Measurements from ENCODE around the gene ITGA11.
"Not testable (repeated sequence)": the region's sequence is repeated elsewhere in the genome, so short reads cannot be mapped to it uniquely, and the experiment has no call there.

The ITGA11 gene

DNA sequence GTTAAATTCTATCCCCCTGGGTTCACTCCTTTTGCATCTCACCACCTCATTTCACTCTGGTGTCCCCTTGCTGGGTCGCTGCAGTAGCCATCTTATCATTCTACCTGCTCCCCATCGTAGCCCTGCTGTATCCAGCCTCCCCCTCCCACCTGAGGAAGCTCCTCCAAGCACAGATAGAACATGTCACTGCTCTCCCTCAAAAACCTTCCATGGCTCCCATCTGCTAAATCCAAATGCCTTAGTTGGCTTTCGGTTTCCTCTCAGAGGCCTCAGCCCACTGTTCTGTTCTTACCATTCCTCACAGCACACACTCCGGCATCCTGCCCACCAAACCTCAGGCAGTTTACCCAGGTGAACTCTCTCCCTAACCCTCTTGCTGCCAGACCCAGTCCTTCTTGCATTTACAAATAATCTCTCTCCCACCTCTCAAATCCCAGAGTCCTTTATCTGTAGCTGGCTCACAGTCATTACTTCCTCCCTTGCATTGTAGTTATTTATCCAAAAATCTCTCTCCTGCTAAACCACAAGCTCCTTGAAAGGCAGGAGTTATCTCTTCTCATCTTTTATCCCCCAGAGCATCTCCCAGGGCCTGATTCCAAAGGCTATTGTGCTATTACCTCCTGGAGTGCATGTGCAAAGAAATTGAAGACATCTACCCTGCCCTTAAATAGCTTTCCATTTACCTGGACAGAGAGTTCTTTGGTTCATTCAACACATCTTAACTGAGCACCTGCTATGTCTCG, 9.4 kb downstream of the ITGA11 start:
- DNase-seq: not testable (repeated sequence)

DNA sequence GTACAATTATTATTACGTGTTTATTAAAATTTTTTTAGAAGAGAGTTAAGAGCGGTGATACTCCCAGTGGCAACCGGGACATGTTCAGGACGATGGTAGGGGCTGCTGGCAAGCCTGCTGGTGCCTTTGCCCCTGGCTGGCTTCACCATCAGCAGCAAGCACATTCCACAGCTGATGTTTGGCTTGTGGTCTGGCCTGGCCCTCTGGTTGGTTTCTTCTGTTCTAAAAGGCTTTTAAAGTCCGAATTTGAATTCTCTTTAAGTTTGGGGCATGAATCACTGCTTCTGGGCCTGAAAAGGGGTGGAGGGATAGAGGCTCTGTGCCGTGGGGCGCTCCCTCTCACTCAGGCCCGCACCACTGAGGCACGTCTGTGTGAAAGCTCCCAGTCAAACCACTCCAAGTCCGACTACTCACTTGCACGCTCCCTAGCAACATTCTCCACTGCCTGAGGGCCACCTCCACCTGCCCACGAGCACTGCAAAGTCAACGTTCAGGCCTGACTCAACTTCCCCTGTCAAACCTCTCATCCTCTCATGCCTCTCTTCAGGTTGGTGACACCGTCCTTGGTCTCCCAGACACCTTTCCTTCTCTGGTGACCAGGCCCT, 10.1 kb downstream of the ITGA11 start:
- DNase-seq: no peak

DNA sequence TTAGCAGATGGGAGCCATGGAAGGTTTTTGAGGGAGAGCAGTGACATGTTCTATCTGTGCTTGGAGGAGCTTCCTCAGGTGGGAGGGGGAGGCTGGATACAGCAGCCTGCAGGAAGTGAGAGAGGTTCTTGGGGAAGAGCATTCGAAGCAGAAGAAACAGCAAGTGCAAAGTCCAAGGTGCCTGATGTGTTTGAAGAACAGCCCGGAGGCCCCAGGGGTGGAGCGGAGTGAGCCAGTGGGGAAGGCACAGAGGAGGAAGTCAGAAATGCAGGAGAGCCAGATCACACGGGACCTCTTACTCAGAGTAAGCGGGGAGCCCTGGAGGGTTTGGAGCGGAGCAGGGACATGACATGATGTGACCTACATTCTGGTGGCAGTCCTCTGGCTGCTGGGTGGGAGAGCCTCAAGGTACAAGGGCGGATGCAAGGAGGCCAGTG, 10.8 kb downstream of the ITGA11 start:
- DNase-seq: no peak

DNA sequence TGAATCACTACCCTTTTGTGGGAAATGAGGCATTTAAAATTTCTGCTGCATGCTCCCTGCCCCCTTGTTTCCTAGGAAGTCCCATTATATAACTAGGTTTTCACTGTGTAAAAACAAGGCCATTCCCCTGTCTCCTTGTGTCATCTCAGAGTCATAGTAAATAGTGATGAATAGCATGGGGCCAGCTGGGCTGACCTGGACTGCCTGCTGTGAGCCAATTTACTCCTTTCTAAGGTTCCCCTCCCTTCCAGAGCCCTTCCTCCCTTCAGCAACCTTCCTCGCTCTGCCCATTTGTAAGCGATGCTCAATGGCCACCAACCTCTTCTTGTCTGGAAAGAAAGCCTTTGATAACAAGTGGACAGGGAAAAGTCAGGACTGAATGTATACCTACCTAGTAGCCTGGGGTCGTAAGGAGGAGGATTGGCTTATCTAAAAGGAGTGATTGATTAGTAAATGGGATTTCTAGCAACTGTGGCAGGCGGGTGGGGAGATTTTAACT, 11.7 kb downstream of the ITGA11 start:
- DNase-seq: peak; percentile 82

DNA sequence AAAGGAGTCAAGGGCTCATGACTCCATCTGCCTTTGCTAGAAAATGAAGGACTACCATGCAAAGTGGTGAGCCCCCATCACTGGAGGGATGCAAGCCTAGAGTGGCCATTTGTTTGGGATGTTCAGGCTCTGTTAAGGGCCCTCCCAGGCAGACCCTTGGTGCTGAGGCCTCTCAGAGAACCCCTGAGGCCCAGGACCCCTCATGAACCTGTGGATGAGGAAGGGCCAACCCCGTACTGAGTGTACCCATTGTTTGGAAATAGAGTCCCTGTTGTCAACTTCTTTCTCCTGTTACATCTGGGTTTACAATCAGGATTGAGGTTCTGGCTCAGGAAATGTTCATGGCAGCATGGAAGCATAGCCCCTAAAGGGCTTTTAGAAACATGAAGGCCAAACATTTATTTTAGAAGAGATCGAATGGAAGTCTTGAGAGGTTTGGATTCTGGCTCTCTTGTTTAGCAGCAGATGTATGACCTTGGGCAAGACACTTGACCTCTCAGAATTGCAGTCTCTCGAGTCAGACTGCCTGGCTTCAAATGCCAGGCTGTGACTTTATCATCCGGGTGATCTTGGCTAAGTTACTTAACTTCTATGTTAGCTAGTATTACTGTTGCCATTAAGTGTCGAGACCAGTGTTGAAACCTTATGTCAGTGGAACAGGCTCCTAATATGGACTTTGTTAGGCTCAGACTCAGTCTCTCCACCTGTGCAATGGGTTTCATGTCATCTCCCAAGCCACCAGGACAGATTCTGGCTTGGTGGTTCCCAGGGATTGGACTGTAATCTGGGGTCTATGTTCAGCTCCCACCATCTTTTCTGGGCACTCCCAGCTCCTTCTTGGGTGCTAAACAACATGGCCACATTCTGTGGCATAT, 12.4 kb downstream of the ITGA11 start:
- no peak for DNase-seq

DNA sequence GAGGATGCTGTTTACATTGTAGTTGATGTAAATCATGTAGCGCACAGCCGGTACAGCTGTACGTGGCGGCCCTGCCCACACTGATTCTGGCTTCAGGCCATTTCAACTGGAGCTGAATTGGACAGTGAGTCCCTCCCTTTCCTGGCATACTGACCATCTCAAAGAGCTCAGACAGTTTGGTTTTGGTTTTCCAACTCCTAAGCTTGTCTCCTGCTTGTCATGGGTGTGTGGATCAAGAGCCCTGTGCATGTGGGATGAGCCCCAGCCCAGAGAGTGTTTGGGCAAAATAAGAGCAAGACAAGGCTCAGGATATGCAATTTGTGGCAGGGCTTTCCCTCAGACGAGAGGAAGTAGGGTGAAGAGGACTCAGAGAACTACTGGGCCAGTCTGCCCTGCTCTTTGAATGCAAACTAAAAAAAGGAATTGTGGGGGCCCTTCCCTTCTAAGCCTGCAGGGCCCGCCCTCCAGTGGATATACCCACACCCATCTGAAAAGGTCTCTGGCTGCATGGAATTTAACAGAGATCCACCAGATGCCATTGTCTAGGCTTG, 13.3 kb downstream of the ITGA11 start:
- DNase-seq: peak; percentile 39

- peak; percentile 6 for DNase-seq
These were observed 14.1 kb downstream of the ITGA11 start for GRCh38 chr15:68417897-68418296.

- DNase-seq: no peak
These were observed 14.9 kb downstream of the ITGA11 start for GRCh38 chr15:68417051-68417450.

GRCh38 chr15:68416158-68416535, 15.8 kb downstream of the ITGA11 start:
- DNase-seq: no peak

DNA sequence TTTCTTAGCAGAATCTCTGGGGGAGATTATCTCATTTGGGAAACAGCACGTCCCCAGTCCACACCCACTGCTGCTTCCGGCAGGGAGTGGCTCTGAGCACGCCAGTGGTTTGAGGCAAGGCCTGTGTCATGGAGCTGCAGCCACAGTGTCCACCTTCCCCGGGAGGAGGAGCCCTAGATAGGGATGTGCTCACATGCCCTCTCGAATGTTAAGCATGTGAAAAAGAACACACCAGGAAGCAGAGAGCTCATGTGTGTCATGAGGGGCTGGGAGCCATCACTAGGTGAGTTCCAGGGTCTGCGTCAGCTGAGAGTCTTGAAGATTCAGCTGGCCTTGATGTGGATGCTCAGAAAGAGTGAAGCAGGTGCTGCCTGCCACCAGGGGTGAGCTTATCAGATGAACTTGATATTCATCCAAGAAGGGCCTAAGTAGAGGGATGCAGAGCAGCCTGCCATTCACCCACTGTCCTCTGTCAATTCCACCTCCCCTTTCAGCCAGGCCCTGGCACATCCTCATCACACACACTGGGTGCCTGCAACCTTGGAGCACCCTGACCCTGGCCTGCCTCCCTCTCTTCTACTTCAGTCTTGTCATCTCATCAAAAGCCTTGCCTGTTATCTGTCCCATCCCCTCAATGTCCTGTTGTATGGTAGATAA, 16.3 kb downstream of the ITGA11 start:
- DNase-seq: no peak

DNA sequence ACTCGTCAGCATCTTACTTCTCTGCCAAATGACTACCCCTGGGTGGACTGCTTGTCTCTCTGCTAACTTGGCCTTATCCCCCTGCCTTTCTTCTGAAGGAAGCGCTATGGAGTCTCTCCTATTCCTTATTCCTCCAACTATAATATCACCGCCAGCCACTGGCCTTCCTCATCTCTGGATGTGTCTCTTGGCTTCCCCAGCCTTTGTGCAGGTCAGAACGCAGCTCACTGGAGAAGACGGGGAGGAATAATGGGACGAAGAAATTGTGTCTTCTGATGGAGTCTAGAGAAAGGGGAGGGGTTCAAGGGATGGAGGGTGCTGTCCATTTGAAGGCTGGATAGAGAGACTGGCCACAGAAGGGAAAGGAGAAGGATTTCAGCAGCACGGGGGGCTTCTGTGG, 16.9 kb downstream of the ITGA11 start:
- DNase-seq: no peak

GRCh38 chr15:68414591-68414990, 17.4 kb downstream of the ITGA11 start:
- DNase-seq: no peak

DNA sequence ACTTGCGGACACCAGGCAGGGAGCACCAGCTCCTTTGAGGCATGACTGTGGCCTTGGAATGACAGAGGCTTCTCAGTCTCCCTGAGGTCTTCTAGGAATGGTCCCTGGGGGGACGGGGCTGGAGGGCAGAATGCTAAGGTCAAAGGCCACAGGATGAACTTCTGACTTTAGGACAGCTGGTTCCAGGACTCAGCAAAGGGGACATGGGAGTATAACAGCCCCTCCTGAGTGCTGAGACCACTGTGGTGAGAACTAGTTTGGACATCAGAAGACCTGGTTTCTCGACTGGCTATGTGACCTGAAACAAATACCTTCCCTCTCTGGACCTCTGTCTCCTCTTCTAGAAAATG, 17.8 kb downstream of the ITGA11 start:
- no peak for DNase-seq

- no peak for DNase-seq
These were observed 18.4 kb downstream of the ITGA11 start for GRCh38 chr15:68413363-68414205.

GRCh38 chr15:68412218-68412617, 19.7 kb downstream of the ITGA11 start:
- no peak for DNase-seq

DNA sequence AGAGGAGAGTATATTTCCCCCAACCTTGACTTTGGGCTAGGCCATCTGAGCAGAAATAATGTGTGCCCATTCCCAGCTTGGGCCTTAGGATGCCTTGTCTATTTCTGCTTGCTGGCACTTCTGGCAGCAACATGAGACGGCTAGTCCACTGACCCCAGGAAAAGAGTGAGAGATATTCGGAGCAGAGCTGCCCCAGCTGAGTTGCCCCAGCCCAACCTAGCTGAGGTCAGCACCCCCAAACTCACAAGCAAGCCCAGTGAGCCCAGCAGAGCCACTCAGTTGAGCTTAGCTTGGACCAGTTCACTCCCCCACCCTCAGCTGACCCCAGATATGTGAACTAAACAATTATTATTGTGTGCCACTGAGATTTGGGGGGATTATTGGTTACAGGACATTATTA, 20.2 kb downstream of the ITGA11 start:
- no peak for DNase-seq

GRCh38 chr15:68411343-68411675, 20.7 kb downstream of the ITGA11 start:
- DNase-seq: no peak

DNA sequence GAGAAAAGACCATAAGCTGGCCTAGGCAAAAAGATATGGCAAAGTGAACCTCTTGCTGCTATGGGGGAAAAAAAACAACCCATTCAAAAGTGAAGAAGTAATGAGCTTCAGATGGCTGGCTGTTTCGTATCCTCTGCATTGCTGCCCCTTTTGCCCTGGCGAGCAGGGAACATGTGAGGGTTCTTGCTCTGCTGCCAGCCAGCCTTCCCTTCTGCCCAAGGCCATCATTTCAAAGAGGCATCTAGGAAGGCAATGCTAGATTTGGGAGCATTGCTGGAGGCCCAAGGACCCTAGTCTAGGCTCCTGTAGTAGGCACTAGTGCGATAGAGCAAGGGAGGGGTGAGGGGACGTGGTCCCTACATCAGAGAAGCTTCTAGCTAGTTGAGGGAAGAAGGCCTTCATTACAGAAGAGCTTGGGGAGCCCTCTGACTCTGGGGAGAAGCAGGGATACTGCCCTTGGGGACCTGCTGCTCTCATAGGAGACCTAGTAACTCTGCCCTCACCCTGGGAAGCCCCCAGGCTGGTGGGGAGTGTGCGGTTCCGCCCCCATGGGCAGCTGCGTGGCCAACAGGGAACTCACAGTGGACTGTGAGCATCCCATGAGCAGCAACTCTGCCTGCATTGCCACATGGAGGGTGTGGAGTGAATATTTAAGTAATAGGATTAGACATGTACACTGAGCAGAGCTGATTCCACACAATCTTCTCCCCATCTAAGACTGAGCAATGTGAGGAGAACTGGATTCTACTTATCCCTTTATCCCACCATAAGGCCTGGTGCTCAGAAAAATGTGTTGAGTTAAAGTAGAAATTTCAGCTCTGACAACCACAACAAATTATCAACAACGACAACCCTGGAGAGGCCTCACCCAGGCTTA, 21.3 kb downstream of the ITGA11 start:
- no peak for DNase-seq

GRCh38 chr15:68409736-68410370, 22.1 kb downstream of the ITGA11 start:
- no peak for DNase-seq

DNA sequence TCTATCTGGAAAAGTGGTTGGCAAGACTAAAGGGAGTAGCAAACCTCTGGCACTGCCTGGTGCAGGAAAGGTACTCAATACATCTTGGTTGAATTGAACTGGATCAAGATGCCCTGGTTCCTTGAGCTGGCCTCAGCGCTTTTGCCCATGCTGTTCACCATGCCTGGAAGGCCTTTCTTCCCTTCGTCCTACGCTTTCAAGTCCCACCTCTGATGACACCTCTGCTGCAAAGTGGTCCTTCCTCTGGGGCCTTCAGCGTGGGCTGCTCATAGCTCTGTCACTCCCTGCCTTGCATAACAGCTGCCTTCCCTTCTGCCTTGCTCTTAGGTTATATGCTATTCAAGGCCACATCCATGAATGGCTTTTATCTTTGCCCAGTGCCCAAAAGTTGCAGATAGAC, 23.0 kb downstream of the ITGA11 start:
- DNase-seq: no peak

Data from NCI-H146 (cell line).